Gastrocnemius medialis (tissue), 4 donors: Measurements from ENCODE around the gene CELSR2.

Source experiments
- CTCF ChIP-seq, 5 experiments: fragments of 450-650 bp in 3 of 5; fragments of 200-600 bp in 2 of 5; sonication (generic) in 2 of 5; IDR thresholded peaks in 4 of 5; conservative IDR thresholded peaks in 1 of 5; 1 replicate in 4 of 5; 2 replicates in 1 of 5; pipeline ENCODE4 v1.5.1; 2016 to 2019; ENCODE audit warnings: antibody characterized with exemption in 5 of 5, mild to moderate bottlenecking in 3 of 5, moderate library complexity in 3 of 5
- POLR2A ChIP-seq, 2 donors: fragments of 450-650 bp; IDR thresholded peaks; one replicate each; pipeline ENCODE4 v1.6.1; 2017; ENCODE audit warnings: antibody characterized with exemption in 2 of 2, mild to moderate bottlenecking in 2 of 2, moderate library complexity in 2 of 2

GRCh38 chr1:109262231-109263055 is 13.1 kb downstream of the CELSR2 start:
- TF ChIP-seq CTCF (IDR thresholded peaks at IDR 0.05 in 4 of 5, conservative IDR thresholded peaks at IDR 0.05 in 1 of 5) (no peak), POLR2A (IDR thresholded peaks at IDR 0.05) (no peak)
